Measurements from ENCODE around the gene PAPPA.

PAPPA gene

DNA sequence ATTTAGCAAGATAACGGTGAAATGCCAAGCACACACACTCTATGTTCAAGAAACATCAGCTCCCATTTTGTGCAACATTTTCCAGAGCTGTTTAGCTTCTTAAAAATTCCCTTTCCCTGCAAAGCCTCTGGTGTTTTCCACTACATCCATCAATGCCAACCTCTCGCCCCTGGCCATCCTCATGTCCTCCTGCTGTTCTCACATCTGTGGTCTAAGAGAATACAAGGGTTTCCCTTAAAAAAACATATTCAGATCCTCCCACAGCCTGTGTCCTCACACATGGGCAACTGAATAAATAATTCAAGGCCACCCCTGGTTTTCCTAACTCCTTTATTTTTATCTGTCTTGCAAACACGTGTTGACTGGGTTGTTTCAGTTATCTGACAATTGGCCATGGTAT lies 70.3 kb downstream of the PAPPA start:
- DNase-seq (ENCODE audit: low spot score): no peak

DNA sequence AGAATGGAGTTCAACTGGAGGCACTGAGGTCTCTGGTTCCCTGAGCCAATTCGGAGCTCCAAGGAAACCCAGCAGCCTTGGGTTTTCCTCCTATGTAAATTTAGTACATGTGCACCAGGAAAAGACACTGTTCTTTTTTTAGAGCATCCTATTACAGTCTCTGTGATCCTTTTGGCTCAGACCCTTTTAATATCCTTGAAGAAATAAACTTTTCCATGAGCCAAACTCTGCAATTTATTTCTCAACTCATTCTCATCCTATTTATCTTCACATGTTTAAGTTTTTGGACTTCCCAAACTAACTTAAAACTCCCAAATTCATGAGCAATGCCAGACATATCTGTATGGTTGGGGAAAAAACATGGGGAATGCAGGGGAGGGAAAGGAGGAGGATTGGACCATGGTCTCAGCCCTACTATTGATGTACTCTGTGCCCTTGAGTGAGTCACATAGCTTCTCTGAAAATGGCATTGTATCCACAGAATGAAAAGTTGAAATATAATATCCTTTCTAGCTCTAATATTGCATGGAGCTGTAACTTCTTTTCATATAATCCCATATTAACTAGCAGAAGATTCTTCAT lies 76.6 kb downstream of the PAPPA start:
- DNase-seq (ENCODE audit: low spot score): no peak

DNA sequence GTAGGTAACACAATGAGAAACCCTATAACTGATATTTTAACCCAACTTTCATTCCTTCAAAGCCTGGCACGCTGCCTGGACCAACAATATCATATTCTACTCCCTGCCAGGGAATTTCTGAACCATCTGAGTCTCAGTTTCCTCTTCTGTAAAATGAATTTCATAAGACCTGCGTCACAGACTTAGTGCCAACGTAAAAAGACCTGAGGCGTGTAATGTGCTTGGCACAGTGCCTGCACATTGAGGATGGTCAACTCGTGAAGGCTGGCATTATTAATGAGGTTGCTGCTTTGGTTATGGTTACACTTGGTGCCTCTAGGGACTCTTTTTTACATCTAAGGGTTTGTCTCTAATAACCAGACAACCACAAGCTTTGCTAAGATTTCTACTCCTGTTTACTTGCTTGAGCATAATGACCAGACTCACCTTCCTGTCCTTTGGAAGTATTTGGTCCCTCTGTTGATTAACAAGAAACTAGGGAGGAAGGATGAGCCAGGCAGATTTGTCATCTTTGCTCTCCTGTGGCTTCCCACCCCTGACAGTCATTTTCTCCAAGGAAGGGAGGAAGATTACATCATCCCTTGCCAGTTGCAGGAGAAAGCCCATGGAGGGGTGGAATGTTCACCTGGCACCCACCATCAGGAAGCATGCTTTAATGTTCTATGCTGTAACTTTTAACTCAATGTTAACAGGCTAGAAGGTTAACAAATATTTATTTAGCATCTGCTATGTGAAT lies 79.0 kb downstream of the PAPPA start:
- DNase-seq (ENCODE audit: low spot score): no peak

DNA sequence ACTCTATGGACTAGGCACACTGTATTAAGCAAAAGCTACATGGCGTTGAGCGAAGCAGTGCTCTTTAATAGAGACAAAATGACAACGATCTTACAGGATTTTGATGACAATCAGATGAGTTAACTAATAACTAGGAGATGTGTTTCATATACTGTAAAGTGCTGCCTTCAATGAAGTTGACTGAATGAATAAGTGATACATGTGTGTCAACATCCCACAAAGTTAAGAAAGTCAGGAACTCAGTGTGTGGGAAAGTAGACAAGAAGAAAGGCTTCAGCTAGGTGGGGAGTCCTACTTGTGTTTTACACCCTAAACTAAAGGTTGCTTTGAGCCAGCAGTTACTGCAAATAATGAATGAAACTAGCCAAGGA lies 79.6 kb downstream of the PAPPA start:
- DNase-seq (ENCODE audit: low spot score): no peak

DNA sequence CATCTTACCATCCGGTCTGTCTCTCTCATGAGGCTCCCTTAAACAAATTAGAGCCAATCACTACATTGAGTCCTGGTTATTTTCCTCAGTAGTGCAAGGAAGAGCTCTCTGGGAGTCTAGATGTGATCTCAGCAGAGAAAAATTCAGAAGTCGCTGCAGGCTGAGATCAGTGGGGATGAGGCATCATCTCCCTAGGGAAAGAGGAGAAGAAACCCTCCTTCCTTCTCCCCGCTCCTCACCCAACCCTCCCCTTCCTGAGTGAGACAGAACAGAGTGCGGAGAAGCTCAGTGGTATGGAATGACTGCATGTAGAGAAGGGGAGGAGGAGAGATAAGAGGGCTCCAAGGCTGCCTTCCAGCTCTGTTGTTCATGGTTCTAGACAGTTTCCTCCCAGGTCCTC lies 80.5 kb downstream of the PAPPA start:
- DNase-seq (ENCODE audit: low spot score): no peak

DNA sequence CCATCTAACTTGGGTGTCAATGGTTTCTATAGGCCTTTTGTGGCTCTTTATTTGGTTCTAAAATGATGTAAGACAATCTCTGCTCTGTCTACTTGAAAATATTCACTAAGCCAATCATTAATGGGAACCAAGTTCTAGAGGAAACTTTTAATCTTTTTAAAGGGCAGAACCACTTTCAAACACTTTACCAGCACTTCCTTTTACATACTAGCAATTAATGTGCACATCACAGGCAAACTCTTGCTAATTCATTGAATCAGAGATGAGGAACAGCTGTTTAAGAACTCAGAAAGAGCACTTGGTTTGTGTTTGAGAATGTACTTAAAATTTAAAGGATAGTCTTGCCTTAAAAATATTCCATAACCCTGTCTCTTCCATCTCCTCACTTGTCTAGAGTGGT lies 83.4 kb downstream of the PAPPA start:
- DNase-seq (ENCODE audit: low spot score): no peak

DNA sequence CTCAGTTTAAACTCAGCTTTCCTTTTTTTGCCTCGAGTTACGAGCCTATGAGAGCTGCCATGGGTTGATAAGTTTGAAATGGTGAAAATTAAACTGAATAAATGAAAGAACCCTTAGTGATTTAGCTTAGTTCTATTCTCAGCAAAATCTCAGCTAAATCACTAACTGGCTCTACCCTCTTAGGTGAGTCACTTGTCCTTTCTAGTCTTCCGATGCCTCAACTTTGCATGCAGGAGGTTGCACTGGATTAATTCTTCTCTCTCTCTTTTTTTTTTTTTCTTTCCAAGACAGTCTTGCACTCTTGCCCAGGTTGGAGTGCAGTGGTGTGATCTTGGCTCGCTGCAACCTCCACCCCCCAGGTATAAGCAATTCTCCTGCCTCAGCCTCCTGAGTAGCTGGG lies 83.9 kb downstream of the PAPPA start:
- no peak for DNase-seq (ENCODE audit: low spot score)

DNA sequence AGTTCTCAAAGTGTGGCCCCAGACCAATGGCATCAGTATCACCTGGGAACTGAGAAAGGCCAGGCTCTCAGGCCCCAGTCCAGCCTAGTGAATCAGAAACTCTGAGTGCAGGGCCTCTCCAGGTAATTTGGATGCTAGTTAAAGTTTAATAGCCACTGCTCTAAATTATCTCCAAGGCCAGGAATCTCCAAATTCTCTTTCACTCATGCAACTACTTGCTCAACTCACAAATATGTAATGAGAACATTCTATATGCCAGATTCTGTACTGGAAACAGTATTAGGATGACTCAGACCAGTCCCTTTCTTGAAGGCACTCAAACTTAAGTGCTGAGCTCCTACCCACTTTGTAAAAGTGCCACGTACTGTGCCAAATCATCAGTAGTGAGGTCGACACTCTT lies 84.6 kb downstream of the PAPPA start:
- no peak for DNase-seq (ENCODE audit: low spot score)

DNA sequence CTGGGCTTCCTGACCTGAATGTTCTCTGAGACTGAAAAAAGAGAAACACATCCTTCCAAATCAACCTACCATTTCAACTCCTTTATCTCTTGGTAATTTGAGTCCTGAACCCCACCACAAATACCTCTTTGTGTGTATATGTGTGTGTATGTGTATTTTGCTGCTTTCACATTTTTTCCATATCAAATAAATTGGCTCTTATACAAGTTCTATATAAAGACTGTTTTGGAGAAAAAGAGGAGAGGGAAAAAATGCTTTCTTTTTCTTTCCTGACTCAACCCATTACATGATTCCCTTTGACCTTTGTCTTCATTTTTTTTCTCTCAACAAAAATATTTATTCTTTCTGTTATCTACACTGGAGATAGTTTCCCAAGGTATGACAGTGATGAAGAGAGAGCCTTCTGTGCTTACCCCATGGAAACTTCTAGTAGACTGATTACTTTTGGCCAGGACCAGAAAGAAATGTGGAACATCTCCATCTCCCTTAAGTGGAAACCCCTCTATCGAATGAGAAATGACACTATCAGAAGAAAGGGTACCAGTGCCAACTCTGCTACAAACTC lies 85.3 kb downstream of the PAPPA start:
- DNase-seq (ENCODE audit: low spot score): no peak

DNA sequence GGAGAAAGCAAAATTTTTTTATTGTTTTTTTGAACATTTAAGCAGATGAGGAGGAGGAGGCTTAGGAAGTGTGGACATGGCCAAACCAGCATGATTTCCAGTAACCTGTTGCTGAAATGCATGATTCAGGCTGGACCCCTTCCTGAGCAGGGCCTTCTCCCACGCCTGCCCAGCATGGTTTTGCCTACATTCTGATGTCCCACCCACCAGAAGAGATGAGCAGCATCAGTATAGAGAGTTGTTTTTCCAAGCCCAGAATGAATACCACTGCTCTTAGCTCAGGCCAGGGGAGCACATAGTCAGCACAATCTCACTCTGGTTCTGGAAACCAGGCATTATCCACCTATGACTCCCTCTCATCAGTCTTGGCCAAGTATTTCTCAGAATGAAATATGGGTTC lies 90.1 kb downstream of the PAPPA start:
- DNase-seq (ENCODE audit: low spot score): no peak

DNA sequence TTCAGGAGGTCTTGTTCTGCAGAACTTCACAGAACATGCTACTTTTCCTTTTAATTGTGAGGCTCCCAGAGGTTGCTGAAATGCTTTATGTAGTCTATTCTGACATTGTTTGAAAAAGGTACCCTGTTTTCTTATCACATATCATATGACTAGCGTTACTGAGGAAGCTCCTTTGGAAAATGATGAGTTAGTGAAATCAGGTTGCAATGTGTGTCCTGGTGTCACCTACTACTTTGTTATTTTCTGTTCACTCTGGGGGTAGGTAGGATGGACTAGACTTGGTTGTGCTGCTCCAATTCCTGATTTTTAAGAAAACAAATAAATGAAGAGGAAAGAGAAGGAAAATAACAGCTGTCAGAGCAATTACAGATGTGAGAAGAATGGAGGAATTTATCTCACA lies 93.7 kb downstream of the PAPPA start:
- no peak for DNase-seq (ENCODE audit: low spot score)

DNA sequence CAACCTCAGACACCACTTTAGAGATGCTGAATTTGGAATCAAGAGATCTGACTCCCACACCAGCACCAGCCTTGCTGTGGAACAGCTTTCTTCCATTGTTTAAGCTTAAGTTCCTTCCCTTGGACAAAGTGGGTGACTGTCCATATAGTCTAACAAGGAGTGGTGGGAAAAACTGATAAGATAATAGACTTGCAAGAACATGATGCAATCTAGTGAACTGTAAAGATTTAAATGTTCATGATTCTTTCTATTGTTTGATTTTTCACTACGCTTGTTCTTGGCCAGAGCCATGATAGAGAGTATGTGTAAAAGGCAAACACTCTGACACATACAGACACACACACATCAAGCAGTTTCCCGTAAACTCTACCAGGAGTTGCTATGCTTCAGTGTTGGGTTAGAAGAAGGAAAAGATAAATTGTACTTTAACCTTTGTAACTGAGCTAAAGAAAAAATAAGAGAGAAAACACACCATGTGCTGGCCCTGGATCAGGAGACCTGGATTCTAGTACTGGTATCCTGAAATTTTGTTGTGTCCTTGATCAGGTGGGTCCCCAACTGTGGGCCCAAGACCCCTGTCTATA lies 94.3 kb downstream of the PAPPA start:
- no peak for DNase-seq (ENCODE audit: low spot score)

DNA sequence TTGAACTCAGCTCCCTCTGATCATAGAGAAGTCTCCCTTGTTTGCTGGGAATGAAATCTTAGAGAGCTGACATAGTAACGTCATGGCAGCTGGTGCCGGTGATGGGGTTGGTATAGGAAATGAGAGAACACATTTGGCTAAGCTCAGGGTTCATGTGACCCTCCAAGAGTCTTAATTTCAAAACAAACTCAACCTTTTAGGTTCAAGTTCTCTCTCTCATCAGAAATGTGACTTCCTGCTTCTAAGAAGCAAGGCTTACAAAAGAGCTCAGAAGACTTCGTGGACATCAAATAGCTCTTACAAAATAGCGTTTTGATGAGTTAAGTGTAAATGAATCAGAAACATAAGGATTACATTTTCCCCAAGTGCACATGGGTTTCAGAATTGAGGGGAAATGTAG lies 97.3 kb downstream of the PAPPA start:
- no peak for DNase-seq (ENCODE audit: low spot score)

DNA sequence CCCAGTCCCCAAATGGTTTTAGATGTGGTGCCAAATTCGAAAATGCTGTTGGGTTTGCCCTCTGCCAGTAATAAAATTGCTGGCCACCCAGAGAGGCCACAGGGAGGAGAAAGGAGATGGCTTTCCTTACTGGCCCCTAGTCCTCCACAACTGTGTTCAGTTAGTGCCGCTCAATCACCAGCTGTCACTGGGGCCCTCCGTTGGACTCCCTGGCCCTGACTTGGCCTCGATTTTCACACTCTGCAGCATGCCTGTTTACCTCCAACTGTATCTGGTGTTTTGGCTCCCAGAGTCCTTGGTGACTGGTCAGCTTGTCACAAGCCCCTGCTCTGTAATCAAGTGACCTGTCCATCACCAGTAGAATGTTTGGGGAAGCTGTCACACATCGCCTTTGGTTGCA lies 97.8 kb downstream of the PAPPA start:
- no peak for DNase-seq (ENCODE audit: low spot score)

DNA sequence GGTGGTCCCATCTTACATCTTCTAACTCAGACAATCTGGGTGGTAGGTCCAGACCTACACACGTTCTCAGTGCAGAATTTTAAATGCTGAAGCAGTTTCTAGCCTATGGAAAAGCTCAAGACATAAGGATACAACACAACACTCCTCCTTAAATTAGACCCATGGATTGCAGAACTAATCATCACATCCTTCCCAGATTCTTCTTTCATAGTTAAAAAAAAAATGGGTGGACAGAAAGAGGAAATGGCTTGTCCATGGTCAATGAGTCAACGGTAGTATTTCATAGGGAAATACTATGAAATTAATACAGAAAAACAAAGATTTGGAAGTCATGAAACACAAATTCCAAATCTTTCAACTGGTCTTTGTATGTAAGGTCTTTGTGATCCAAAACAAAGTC lies 106.9 kb downstream of the PAPPA start:
- DNase-seq (ENCODE audit: low spot score): no peak

DNA sequence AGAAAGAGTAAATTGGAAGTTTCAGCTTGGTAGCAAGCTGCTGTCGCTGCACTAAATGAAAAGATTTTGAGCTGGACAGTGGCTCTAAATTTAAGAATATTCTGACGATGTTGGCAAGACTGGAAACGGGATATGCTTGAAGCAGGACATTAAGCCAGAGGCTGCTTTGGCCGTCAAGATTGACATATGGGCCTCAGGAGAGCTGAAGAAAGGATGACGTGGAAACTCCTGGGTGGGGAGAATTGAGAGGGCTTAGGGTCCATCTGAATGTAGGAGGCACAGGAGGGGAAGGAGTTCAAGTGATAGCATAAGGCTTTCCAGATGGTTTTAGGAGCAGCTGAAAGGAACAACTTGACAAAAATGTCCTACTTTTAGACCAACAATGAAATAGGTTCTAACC lies 108.9 kb downstream of the PAPPA start:
- no peak for DNase-seq (ENCODE audit: low spot score)

DNA sequence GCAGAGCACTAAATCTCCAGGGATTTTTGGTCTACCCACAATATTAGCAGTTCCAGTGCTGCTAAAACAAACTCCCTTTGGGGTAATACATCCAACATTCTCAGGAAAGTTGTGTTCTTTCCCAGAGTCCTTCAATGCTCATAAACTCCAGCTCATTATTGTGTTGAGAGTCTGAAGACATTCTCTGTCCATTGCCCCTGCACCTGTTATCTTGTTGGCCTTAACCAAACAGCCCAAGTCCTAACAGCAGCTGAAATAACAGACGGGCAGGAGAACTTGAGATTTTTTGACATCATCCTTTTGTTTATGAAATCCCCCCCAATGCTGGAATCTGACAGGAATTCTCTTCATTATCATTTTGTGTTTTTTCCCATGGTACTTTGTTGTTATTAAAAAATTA lies 110.8 kb downstream of the PAPPA start:
- no peak for DNase-seq (ENCODE audit: low spot score)

DNA sequence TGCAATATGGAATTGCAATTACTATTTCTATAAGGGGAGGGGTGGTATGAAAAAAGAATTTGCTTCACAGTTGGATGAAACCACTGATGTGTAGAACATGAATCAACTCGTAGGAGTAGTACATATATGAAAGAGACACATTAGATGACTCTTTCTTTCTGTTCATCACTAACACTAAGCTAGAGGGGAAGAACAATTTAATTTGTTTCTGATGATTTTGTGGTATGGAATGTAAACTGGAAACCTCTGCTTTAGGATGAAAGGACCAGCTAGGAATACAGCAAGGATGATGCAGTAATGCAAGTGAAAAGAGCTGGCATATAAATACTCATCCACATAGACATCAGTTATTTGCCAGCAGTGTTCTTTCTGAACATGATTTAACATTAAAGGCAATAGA lies 113.4 kb downstream of the PAPPA start:
- DNase-seq (ENCODE audit: low spot score): no peak

DNA sequence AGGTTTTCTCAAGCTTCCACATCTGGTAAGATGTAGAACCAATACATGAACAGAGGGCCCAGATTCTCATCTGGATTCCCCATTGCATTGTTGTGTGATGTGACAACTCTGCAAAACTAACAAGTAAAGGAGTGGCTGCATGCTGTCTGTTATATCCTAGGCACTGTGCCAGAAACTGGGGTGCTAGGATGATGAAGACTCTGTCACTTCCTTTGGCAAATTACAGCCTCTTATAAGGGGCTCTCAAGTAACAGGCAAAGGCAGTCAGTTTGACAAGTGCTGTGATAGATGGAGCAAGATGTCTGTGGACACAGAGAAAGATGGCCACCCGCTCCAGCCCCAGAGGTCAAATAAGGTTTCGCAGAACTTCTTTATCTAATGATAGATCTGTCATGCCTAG lies 115.7 kb downstream of the PAPPA start:
- no peak for DNase-seq (ENCODE audit: low spot score)

DNA sequence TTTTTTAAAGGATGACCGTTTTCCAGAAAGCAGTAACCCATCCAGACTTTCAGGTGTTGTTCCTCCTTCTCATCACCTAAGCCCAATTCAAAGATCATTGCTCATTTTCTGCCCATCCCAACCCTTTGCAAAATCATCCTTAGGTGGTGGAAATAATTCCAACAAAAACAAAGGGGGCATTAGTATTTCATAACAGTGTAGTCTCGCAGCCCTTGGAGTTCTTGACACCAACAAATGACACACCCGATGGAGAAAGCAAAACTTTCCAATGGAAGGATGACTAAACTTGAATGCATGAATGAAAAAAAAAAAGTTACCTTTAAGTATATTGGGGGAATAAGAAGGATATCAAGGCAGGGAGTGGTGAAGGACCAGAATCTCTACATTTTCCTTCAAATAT lies 117.0 kb downstream of the PAPPA start:
- DNase-seq (ENCODE audit: low spot score): no peak

DNA sequence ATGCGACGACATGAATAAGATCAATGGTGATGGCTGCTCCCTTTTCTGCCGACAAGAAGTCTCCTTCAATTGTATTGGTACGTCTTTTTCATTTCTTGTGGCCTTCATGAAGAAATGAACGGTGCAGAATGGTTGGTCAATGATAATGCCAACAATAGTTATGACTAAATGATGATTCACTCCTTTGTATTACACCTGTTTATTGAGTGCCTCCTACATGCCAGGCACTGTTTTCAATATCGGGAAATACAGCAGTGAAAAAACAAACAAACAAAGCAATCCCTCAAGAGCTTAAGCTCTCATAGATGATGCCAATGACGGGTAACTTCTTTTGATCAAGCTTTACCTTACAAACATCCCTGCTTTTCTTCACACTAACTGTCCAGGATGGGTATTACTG lies 117.7 kb downstream of the PAPPA start:
- DNase-seq (ENCODE audit: low spot score): no peak

DNA sequence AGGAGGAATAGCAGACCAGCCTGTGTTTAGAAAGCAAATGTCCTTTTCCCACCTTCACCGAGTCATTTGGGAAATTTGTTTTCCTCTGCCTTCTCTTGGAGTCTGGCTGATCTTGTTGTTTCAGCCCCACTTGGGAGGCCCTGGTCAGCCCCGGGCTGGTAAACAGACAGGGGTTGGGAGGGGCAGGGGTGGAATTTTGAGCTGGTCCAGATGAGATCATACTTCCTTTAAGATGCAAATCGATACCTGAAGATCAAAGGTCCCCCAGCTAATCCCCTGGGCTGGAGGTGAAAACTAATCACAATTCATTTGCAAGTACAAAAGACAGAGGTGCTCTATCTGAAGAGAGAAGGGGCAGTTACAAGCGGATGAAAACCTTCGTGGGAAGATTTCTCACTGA lies 118.4 kb downstream of the PAPPA start:
- DNase-seq (ENCODE audit: low spot score): no peak

DNA sequence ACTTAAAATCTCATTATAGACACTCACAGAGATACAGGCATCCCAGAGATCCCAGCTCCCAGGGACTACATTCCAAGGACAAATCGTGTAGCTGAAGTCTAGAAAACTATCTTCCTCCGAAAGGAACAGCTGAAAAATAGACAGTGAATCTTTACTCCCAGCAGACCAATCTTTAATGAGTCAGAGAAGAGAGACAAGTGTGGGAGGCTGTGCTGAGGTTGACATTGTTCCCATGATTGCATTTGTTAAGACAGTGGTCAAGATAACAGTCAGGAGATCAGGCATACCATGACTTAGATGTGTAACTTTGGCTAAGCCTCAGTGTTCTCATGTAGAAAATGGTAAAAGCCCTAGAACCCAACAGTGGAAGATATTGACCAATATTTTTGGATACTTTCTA lies 120.7 kb downstream of the PAPPA start:
- no peak for DNase-seq (ENCODE audit: low spot score)
